WTC11 (cell line): Measurements from ENCODE around the gene YTHDF1. TPM values are rescaled to one million over a fixed set of nuclear protein-coding genes. Genes with fewer than 3 reads are reported as not detected.

Experiments
- ATAC-seq: fragments of 200-7000 bp; cut with Tn5 transposase; 2 replicates; pipeline ENCODE4 v1.10.0; 2021; ENCODE audit warnings: mild to moderate bottlenecking, moderate library complexity
- CTCF ChIA-PET: fragments of 300-600 bp; sonication (Branson Sonifier 250); formaldehyde crosslinking; loops from one replicate; lab custom pipeline; 2021; ENCODE audit warnings: antibody characterized with exemption; lab: Charles Lee
- POLR2A ChIA-PET: fragments of 350-600 bp; sonication (Branson Sonifier 250); formaldehyde crosslinking; loops from one replicate; lab custom pipeline; 2021; ENCODE audit warnings: antibody characterized with exemption; lab: Charles Lee
- DNase-seq: peaks from one replicate; pipeline ENCODE4 v3.0.0; 2021; ENCODE audit warnings: low spot score
- H3K27ac Mint-ChIP-seq: 2 replicates; pipeline ENCODE4 v1.8.0; 2021; ENCODE audit warnings: mixed read lengths
- H3K27me3 Mint-ChIP-seq: 2 replicates; pipeline ENCODE4 v1.8.0; 2021; ENCODE audit warnings: low read depth, mild to moderate bottlenecking, moderate library complexity, mixed read lengths
- H3K36me3 Mint-ChIP-seq: 2 replicates; pipeline ENCODE4 v1.8.0; 2021; ENCODE audit warnings: mixed read lengths
- H3K4me1 Mint-ChIP-seq: 2 replicates; pipeline ENCODE4 v1.8.0; 2022; ENCODE audit warnings: mixed read lengths
- H3K4me3 Mint-ChIP-seq: 2 replicates; pipeline ENCODE4 v1.8.0; 2021; ENCODE audit warnings: mild to moderate bottlenecking, moderate library complexity, mixed read lengths
- H3K9me3 Mint-ChIP-seq: 2 replicates; pipeline ENCODE4 v1.8.0; 2021; ENCODE audit warnings: mixed read lengths
- ATF1 ChIP-seq: sonication (generic); formaldehyde crosslinking; IDR thresholded peaks from 2 replicates; pipeline ENCODE4 v1.8.1; 2023; ENCODE audit warnings: mild to moderate bottlenecking, moderate library complexity, missing genetic modification reagents
- E2F5 ChIP-seq: sonication (generic); formaldehyde crosslinking; IDR thresholded peaks from 2 replicates; pipeline ENCODE4 v1.8.1; 2022; ENCODE audit warnings: mild to moderate bottlenecking, moderate library complexity, missing genetic modification reagents
- FOXP1 ChIP-seq: sonication (generic); formaldehyde crosslinking; IDR thresholded peaks from 2 replicates; pipeline ENCODE4 v1.8.0; 2022; ENCODE audit warnings: missing genetic modification reagents, mild to moderate bottlenecking, moderate library complexity, borderline replicate concordance
- FOXP4 ChIP-seq: sonication (generic); formaldehyde crosslinking; IDR thresholded peaks from 2 replicates; pipeline ENCODE4 v1.8.0; 2022; ENCODE audit warnings: mild to moderate bottlenecking, missing genetic modification reagents
- GABPB1 ChIP-seq: sonication (generic); formaldehyde crosslinking; IDR thresholded peaks from 2 replicates; pipeline ENCODE4 v1.8.1; 2023; ENCODE audit warnings: mild to moderate bottlenecking, missing genetic modification reagents
- GTF2I ChIP-seq: fragments of 250-450 bp; sonication (Bioruptor Pico); conservative IDR thresholded peaks from 2 replicates; pipeline ENCODE4 v1.4.0; 2021; ENCODE audit warnings: mild to moderate bottlenecking
- MLX ChIP-seq: sonication (generic); formaldehyde crosslinking; IDR thresholded peaks from 2 replicates; pipeline ENCODE4 v1.8.1; 2023; ENCODE audit warnings: mild to moderate bottlenecking, missing genetic modification reagents, moderate library complexity
- MYBL2 ChIP-seq: sonication (generic); formaldehyde crosslinking; IDR thresholded peaks from 2 replicates; pipeline ENCODE4 v1.8.1; 2023; ENCODE audit warnings: mild to moderate bottlenecking, moderate library complexity, missing genetic modification reagents
- NFYB ChIP-seq: sonication (generic); formaldehyde crosslinking; conservative IDR thresholded peaks from 2 replicates; pipeline ENCODE4 v1.8.0; 2022; ENCODE audit warnings: low read depth, missing genetic modification reagents
- NR2C2 ChIP-seq: sonication (generic); formaldehyde crosslinking; IDR thresholded peaks from 2 replicates; pipeline ENCODE4 v1.8.0; 2022; ENCODE audit warnings: mild to moderate bottlenecking, missing genetic modification reagents
- NR3C1 ChIP-seq: sonication (generic); formaldehyde crosslinking; conservative IDR thresholded peaks from 2 replicates; pipeline ENCODE4 v1.8.1; 2023; ENCODE audit warnings: low read depth, mild to moderate bottlenecking, missing genetic modification reagents
- USF2 ChIP-seq: sonication (generic); formaldehyde crosslinking; IDR thresholded peaks from 2 replicates; pipeline ENCODE4 v1.8.1; 2023; ENCODE audit warnings: mild to moderate bottlenecking, missing genetic modification reagents, moderate library complexity
- ZNF263 ChIP-seq: sonication (generic); formaldehyde crosslinking; IDR thresholded peaks from 2 replicates; pipeline ENCODE4 v1.8.1; 2022; ENCODE audit warnings: low read depth, mild to moderate bottlenecking, moderate library complexity, missing genetic modification reagents
- ZNF423 ChIP-seq: fragments of 250-450 bp; sonication (Bioruptor Pico); IDR thresholded peaks from 2 replicates; pipeline ENCODE4 v2.1.2; 2022; ENCODE audit warnings: mild to moderate bottlenecking, moderate library complexity
- total RNA-seq: library from RNA; stranded (reverse); gene quantifications from 3 replicates; pipeline ENCODE4 v1.2.3, GENCODE V29; 2021

The YTHDF1 gene
- total RNA-seq, 1 experiment from 2014 or later = 61.3 TPM

GRCh38 chr20:63264519-63264918 is 48.6 kb upstream of the YTHDF1 start (continued):
- TF ChIP-seq FOXP1 (CRISPR knock-in tag) (no peak), ATF1 (CRISPR knock-in tag) (no peak)

GRCh38 chr20:63264000-63264399 is 48.1 kb upstream of the YTHDF1 start:
- Mint-ChIP-seq H3K4me3 (no peak overlapping the region), H3K36me3 (no peaks in the 10 kb centered on the region), H3K4me1 (peaks cover 9% of the 10 kb centered on the region), H3K9me3 (no peaks in the 10 kb centered on the region), H3K27ac (no peak overlapping the region), H3K27me3 (no peaks in the 10 kb centered on the region; the same call in 1 of the 2 replicates)
- no peak for TF ChIP-seq E2F5 (CRISPR knock-in tag)
- TF ChIP-seq GTF2I = no peak
- no peak for TF ChIP-seq NFYB
- TF ChIP-seq MYBL2 (CRISPR knock-in tag) = no peak
- no peak for TF ChIP-seq ZNF423
- TF ChIP-seq NR2C2 (CRISPR knock-in tag) = no peak
- no peak for TF ChIP-seq NR3C1 (CRISPR knock-in tag)
- no peak for TF ChIP-seq FOXP4 (CRISPR knock-in tag)
- ATAC-seq (no peak), DNase-seq (no peak)
- CTCF ChIA-PET = no interaction called here
- POLR2A ChIA-PET = no interaction called here

- no peaks in the 10 kb centered on the region for H3K9me3 Mint-ChIP-seq
- DNase-seq = no peak
- no peak overlapping the region for H3K27ac Mint-ChIP-seq
- CTCF ChIA-PET = interaction anchor here (0.9 kb wide), 1 partner anchor 32 kb away, joined by 3 read pairs; no protein-coding TSS in a partner anchor
- H3K27me3 Mint-ChIP-seq = no peaks in the 10 kb centered on the region; the same call in 1 of the 2 replicates
- TF ChIP-seq MLX = no peak
- TF ChIP-seq GABPB1 (CRISPR knock-in tag) = no peak
- H3K4me3 Mint-ChIP-seq = no peak overlapping the region
- POLR2A ChIA-PET = no interaction called here
- H3K4me1 Mint-ChIP-seq = peaks cover 6% of the 10 kb centered on the region
- no peak for ATAC-seq
- H3K36me3 Mint-ChIP-seq = no peaks in the 10 kb centered on the region
Observed at GRCh38 chr20:63262836-63263235, 46.9 kb upstream of the YTHDF1 start.

GRCh38 chr20:63261795-63262528 is 46.0 kb upstream of the YTHDF1 start:
- no peak for ATAC-seq
- Mint-ChIP-seq H3K9me3 (no peaks in the 10 kb centered on the region), H3K4me3 (no peak overlapping the region), H3K27ac (no peak overlapping the region), H3K27me3 (peaks cover 3% of the 10 kb centered on the region)
- ChIA-PET POLR2A (no interaction called here), CTCF (interaction anchor here (1.5 kb wide), 1 partner anchor 10 kb away, joined by 5 read pairs; no protein-coding TSS in a partner anchor)
- no peak for DNase-seq
- TF ChIP-seq USF2 (no peak), ZNF263 (0 out of 2 replicates have a peak, but pooled peaks have one; percentile 19)
- TF ChIP-seq, all 79 proteins: peak for 1
- Mint-ChIP-seq H3K4me1 (peaks cover 6% of the 10 kb centered on the region), H3K36me3 (no peaks in the 10 kb centered on the region)
